Measurements from ENCODE around the gene ADK. TPM values are rescaled to one million over a fixed set of nuclear protein-coding genes. Genes with fewer than 3 reads are reported as not detected.

Gene ADK
- total and polyA plus RNA-seq, 2 of the 13 experiments (the other 11 are each of a cell fraction or from before 2014, with no cell fraction given) = 48.6 to 79.1 TPM

GRCh38 chr10:74511051-74511450 is 360.0 kb downstream of the ADK start:
- FAIRE-seq = no peak

More at GRCh38 chr10:74511051-74511450, 360.0 kb downstream of the ADK start:
- DNase-seq (ENCODE audit: low spot score) (no peak), ATAC-seq (no peak)
- Histone ChIP-seq H3K79me2 (ENCODE audit: insufficient read depth, low read length) (peaks cover 2% of the 10 kb centered on the region), H3K4me1 (ENCODE audit: insufficient read depth, low read length) (no peaks in the 10 kb centered on the region), H3K27ac (ENCODE audit: extremely low read length, insufficient read depth, low read length) (no peak overlapping the region), H3K36me3 (replicated peaks in 1 of 2; ENCODE audit: control insufficient read depth in 1 of 2, insufficient read depth in 2 of 2, low read length in 2 of 2) (peaks cover 1 to 11% of the 10 kb centered on the region in 2 experiments; a peak in 1 of 5 replicates), H3K4me3 (replicated peaks in 1 of 3; ENCODE audit: insufficient read depth in 1 of 3, low read depth in 2 of 3, low read length in 3 of 3) (no peak overlapping the region), H4K20me1 (ENCODE audit: insufficient read depth, low read length) (no peaks in the 10 kb centered on the region), H3K9ac (ENCODE audit: insufficient read depth, low read depth, low read length) (no peak overlapping the region), H2AFZ (ENCODE audit: low read length) (no peak overlapping the region), H3K9me3 (ENCODE audit: low read length) (peaks cover 28% of the 10 kb centered on the region), H3K4me2 (ENCODE audit: low read depth, low read length) (no peak overlapping the region), H3K27me3 (ENCODE audit: control insufficient read depth in 1 of 2, insufficient read depth in 2 of 2, low read length in 2 of 2) (no peaks in the 10 kb centered on the region)
- in situ Hi-C loops (cut with HindIII; ENCODE audit: extremely low pct_ligation_motif_present, low pct_unique_long_range_greater_than_20kb) (no loop called here), intact Hi-C loops (cut with micrococcal nuclease; ENCODE audit: unreplicated experiment) (no loop called here)
- POLR2A ChIA-PET = no interaction called here
- BruUV-seq (replicated peaks) = no TSS peak
- CTCF ChIA-PET (ENCODE audit: low intra/inter-chr PET ratio, low total read pairs) = no interaction called here
- TF ChIP-seq MAFF (IDR thresholded peaks at IDR 0.05; ENCODE audit: low read depth, low read length) (no peak), ZNF564 (CRISPR knock-in tag; IDR thresholded peaks at IDR 0.05) (no peak), WIZ (CRISPR knock-in tag; IDR thresholded peaks at IDR 0.05) (no peak), ZNF335 (CRISPR knock-in tag; IDR thresholded peaks at IDR 0.05) (no peak), ZBTB37 (CRISPR knock-in tag; IDR thresholded peaks at IDR 0.05) (no peak), HNRNPK (IDR thresholded peaks at IDR 0.05; ENCODE audit: low read depth, low read length, poor library complexity, severe bottlenecking) (no peak), PREB (CRISPR knock-in tag; IDR thresholded peaks at IDR 0.05) (no peak), ZNF512 (CRISPR knock-in tag; IDR thresholded peaks at IDR 0.05) (no peak), ZSCAN29 (CRISPR knock-in tag; conservative IDR thresholded peaks at IDR 0.05) (no peak), IRX3 (CRISPR knock-in tag; IDR thresholded peaks at IDR 0.05; ENCODE audit: borderline replicate concordance, low read depth) (no peak), ZNF615 (CRISPR knock-in tag; IDR thresholded peaks at IDR 0.05; ENCODE audit: borderline replicate concordance) (no peak), PCBP1 (IDR thresholded peaks at IDR 0.05; ENCODE audit: borderline replicate concordance, low read depth, low read length) (no peak)
